ENCODE measurements around the gene STK17B. TPM values are rescaled to one million over a fixed set of nuclear protein-coding genes. Genes with fewer than 3 reads are reported as not detected.

The STK17B gene
- total RNA-seq, 1 experiment from 2014 or later: 353 TPM

- Histone ChIP-seq H3K4me2 (ENCODE audit: low read depth, low read length, poor library complexity, severe bottlenecking) (no peak overlapping the region), H3K27ac (ENCODE audit: low read length) (no peak overlapping the region; the same call in 1 of the 2 replicates), H4K20me1 (ENCODE audit: insufficient read depth, low read depth, low read length) (no peaks in the 10 kb centered on the region), H3K4me3 (ENCODE audit: low read length) (no peak overlapping the region), H3K9ac (ENCODE audit: low read length) (no peak overlapping the region), H3K4me1 (ENCODE audit: low read length) (peaks cover 52% of the 10 kb centered on the region), H3K9me3 (ENCODE audit: low read length) (no peaks in the 10 kb centered on the region), H3K27me3 (ENCODE audit: low read length) (no peaks in the 10 kb centered on the region), H3K79me2 (ENCODE audit: low read length) (no peaks in the 10 kb centered on the region), H3K9me2 (replicated peaks; ENCODE audit: insufficient read depth, low read length) (no peaks in the 10 kb centered on the region), H2AFZ (ENCODE audit: low read length) (no peak overlapping the region), H3K36me3 (ENCODE audit: insufficient read depth, low read length) (no peaks in the 10 kb centered on the region)
- no peak for DNase-seq
Observed at GRCh38 chr2:196208915-196209314, 37.5 kb upstream of the STK17B start.

GRCh38 chr2:196206804-196207203 is 35.4 kb upstream of the STK17B start:
- Histone ChIP-seq H4K20me1 (ENCODE audit: insufficient read depth, low read depth, low read length) (no peaks in the 10 kb centered on the region), H2AFZ (ENCODE audit: low read length) (no peak overlapping the region), H3K4me3 (ENCODE audit: low read length) (no peak overlapping the region), H3K9ac (ENCODE audit: low read length) (no peak overlapping the region), H3K27me3 (ENCODE audit: low read length) (no peaks in the 10 kb centered on the region), H3K79me2 (ENCODE audit: low read length) (no peaks in the 10 kb centered on the region), H3K9me2 (replicated peaks; ENCODE audit: insufficient read depth, low read length) (no peaks in the 10 kb centered on the region), H3K36me3 (ENCODE audit: insufficient read depth, low read length) (no peaks in the 10 kb centered on the region), H3K9me3 (ENCODE audit: low read length) (no peaks in the 10 kb centered on the region), H3K4me2 (ENCODE audit: low read depth, low read length, poor library complexity, severe bottlenecking) (no peak overlapping the region), H3K27ac (ENCODE audit: low read length) (no peak overlapping the region), H3K4me1 (ENCODE audit: low read length) (peaks cover 50% of the 10 kb centered on the region)
- DNase-seq: no peak

- H3K4me3 ChIP-seq (ENCODE audit: low read length): no peak overlapping the region
- H3K4me2 ChIP-seq (ENCODE audit: low read depth, low read length, poor library complexity, severe bottlenecking): no peak overlapping the region
- H3K9ac ChIP-seq (ENCODE audit: low read length): no peak overlapping the region
- H3K9me2 ChIP-seq (replicated peaks; ENCODE audit: insufficient read depth, low read length): no peaks in the 10 kb centered on the region
- no peaks in the 10 kb centered on the region for H3K36me3 ChIP-seq (ENCODE audit: insufficient read depth, low read length)
- H3K9me3 ChIP-seq (ENCODE audit: low read length): no peaks in the 10 kb centered on the region
- no peaks in the 10 kb centered on the region for H3K79me2 ChIP-seq (ENCODE audit: low read length)
- no peak overlapping the region for H2AFZ ChIP-seq (ENCODE audit: low read length)
- no peak overlapping the region for H3K27ac ChIP-seq (ENCODE audit: low read length)
- DNase-seq: no peak
- peaks cover 51% of the 10 kb centered on the region for H3K4me1 ChIP-seq (ENCODE audit: low read length)
- H3K27me3 ChIP-seq (ENCODE audit: low read length): no peaks in the 10 kb centered on the region
- no peaks in the 10 kb centered on the region for H4K20me1 ChIP-seq (ENCODE audit: insufficient read depth, low read depth, low read length)
Observed at GRCh38 chr2:196205881-196206435, 34.6 kb upstream of the STK17B start.

- Histone ChIP-seq H3K9me3 (ENCODE audit: low read length) (no peaks in the 10 kb centered on the region), H3K27ac (ENCODE audit: low read length) (no peak overlapping the region), H3K79me2 (ENCODE audit: low read length) (no peaks in the 10 kb centered on the region), H3K4me2 (ENCODE audit: low read depth, low read length, poor library complexity, severe bottlenecking) (no peak overlapping the region), H3K9ac (ENCODE audit: low read length) (no peak overlapping the region), H3K27me3 (ENCODE audit: low read length) (no peaks in the 10 kb centered on the region), H3K36me3 (ENCODE audit: insufficient read depth, low read length) (no peaks in the 10 kb centered on the region), H3K4me3 (ENCODE audit: low read length) (no peak overlapping the region), H2AFZ (ENCODE audit: low read length) (no peak overlapping the region), H3K4me1 (ENCODE audit: low read length) (peaks cover 52% of the 10 kb centered on the region), H4K20me1 (ENCODE audit: insufficient read depth, low read depth, low read length) (no peaks in the 10 kb centered on the region), H3K9me2 (replicated peaks; ENCODE audit: insufficient read depth, low read length) (no peaks in the 10 kb centered on the region)
- DNase-seq: no peak
Observed at GRCh38 chr2:196205011-196205766, 33.8 kb upstream of the STK17B start.

- DNase-seq: no peak
- Histone ChIP-seq H3K4me3 (ENCODE audit: low read length) (no peak overlapping the region), H3K9me2 (replicated peaks; ENCODE audit: insufficient read depth, low read length) (no peaks in the 10 kb centered on the region), H3K27me3 (ENCODE audit: low read length) (no peaks in the 10 kb centered on the region), H3K4me1 (ENCODE audit: low read length) (peaks cover 56% of the 10 kb centered on the region), H3K4me2 (ENCODE audit: low read depth, low read length, poor library complexity, severe bottlenecking) (peak overlapping the region; percentile 55), H3K27ac (ENCODE audit: low read length) (peak overlapping the region; percentile 49), H2AFZ (ENCODE audit: low read length) (peak overlapping the region; percentile 39; the same call in 1 of the 2 replicates), H4K20me1 (ENCODE audit: insufficient read depth, low read depth, low read length) (no peaks in the 10 kb centered on the region), H3K79me2 (ENCODE audit: low read length) (no peaks in the 10 kb centered on the region), H3K9ac (ENCODE audit: low read length) (0 out of 2 replicates have a peak overlapping the region, but pooled peaks have one; percentile 31), H3K36me3 (ENCODE audit: insufficient read depth, low read length) (no peaks in the 10 kb centered on the region), H3K9me3 (ENCODE audit: low read length) (no peaks in the 10 kb centered on the region)
Observed at GRCh38 chr2:196201229-196202009, 30.0 kb upstream of the STK17B start.

GRCh38 chr2:196200557-196200956 is 29.2 kb upstream of the STK17B start:
- Histone ChIP-seq H2AFZ (ENCODE audit: low read length) (peak overlapping the region; percentile 48), H3K27me3 (ENCODE audit: low read length) (no peaks in the 10 kb centered on the region), H3K4me3 (ENCODE audit: low read length) (no peak overlapping the region), H3K36me3 (ENCODE audit: insufficient read depth, low read length) (no peaks in the 10 kb centered on the region), H3K4me1 (ENCODE audit: low read length) (peaks cover 52% of the 10 kb centered on the region), H3K9ac (ENCODE audit: low read length) (peak overlapping the region; percentile 31; the same call in 1 of the 2 replicates), H4K20me1 (ENCODE audit: insufficient read depth, low read depth, low read length) (no peaks in the 10 kb centered on the region), H3K27ac (ENCODE audit: low read length) (peak overlapping the region; percentile 49), H3K4me2 (ENCODE audit: low read depth, low read length, poor library complexity, severe bottlenecking) (peak overlapping the region; percentile 55), H3K9me3 (ENCODE audit: low read length) (no peaks in the 10 kb centered on the region), H3K79me2 (ENCODE audit: low read length) (no peaks in the 10 kb centered on the region), H3K9me2 (replicated peaks; ENCODE audit: insufficient read depth, low read length) (no peaks in the 10 kb centered on the region)
- DNase-seq: peak; percentile 72

- H3K4me2 ChIP-seq (ENCODE audit: low read depth, low read length, poor library complexity, severe bottlenecking): peak overlapping the region; percentile 59
- no peaks in the 10 kb centered on the region for H3K9me3 ChIP-seq (ENCODE audit: low read length)
- peak overlapping the region; percentile 52 for H3K27ac ChIP-seq (ENCODE audit: low read length)
- H3K4me3 ChIP-seq (ENCODE audit: low read length): no peak overlapping the region
- H3K9me2 ChIP-seq (replicated peaks; ENCODE audit: insufficient read depth, low read length): peaks cover 4% of the 10 kb centered on the region; the same call in 1 of the 2 replicates
- H3K79me2 ChIP-seq (ENCODE audit: low read length): no peaks in the 10 kb centered on the region
- peaks cover 31% of the 10 kb centered on the region for H3K4me1 ChIP-seq (ENCODE audit: low read length)
- H4K20me1 ChIP-seq (ENCODE audit: insufficient read depth, low read depth, low read length): no peaks in the 10 kb centered on the region
- no peak overlapping the region for H3K9ac ChIP-seq (ENCODE audit: low read length)
- H3K27me3 ChIP-seq (ENCODE audit: low read length): no peaks in the 10 kb centered on the region
- H3K36me3 ChIP-seq (ENCODE audit: insufficient read depth, low read length): no peaks in the 10 kb centered on the region
- H2AFZ ChIP-seq (ENCODE audit: low read length): peak overlapping the region; percentile 53
- DNase-seq: no peak
Observed at GRCh38 chr2:196195758-196196157, 24.4 kb upstream of the STK17B start.

GRCh38 chr2:196195302-196195701 is 23.9 kb upstream of the STK17B start:
- Histone ChIP-seq H3K9ac (ENCODE audit: low read length) (no peak overlapping the region), H3K36me3 (ENCODE audit: insufficient read depth, low read length) (no peaks in the 10 kb centered on the region), H3K4me1 (ENCODE audit: low read length) (peaks cover 26% of the 10 kb centered on the region), H3K79me2 (ENCODE audit: low read length) (no peaks in the 10 kb centered on the region), H3K9me2 (replicated peaks; ENCODE audit: insufficient read depth, low read length) (peaks cover 4% of the 10 kb centered on the region; the same call in 1 of the 2 replicates), H3K4me3 (ENCODE audit: low read length) (no peak overlapping the region), H3K27ac (ENCODE audit: low read length) (peak overlapping the region; percentile 52), H2AFZ (ENCODE audit: low read length) (peak overlapping the region; percentile 53; the same call in 1 of the 2 replicates), H3K4me2 (ENCODE audit: low read depth, low read length, poor library complexity, severe bottlenecking) (peak overlapping the region; percentile 59), H3K9me3 (ENCODE audit: low read length) (no peaks in the 10 kb centered on the region), H3K27me3 (ENCODE audit: low read length) (no peaks in the 10 kb centered on the region), H4K20me1 (ENCODE audit: insufficient read depth, low read depth, low read length) (no peaks in the 10 kb centered on the region)
- DNase-seq: peak; percentile 60
